PC-9 (cell line): ENCODE data around the gene CRYBB3. TPM values are rescaled to one million over a fixed set of nuclear protein-coding genes. Genes with fewer than 3 reads are reported as not detected.

Experiments
- BruUV-seq: library from RNA; stranded (reverse); fragments of 400-500 nt; replicated peaks from 2 replicates; lab custom pipeline; 2021; lab: Mats Ljungman, UMichigan
- CTCF ChIA-PET: fragments of 300-600 bp; sonication (Branson Sonifier 250); formaldehyde crosslinking; loops from one replicate; lab custom pipeline; 2022; ENCODE audit warnings: antibody characterized with exemption; lab: Charles Lee
- POLR2A ChIA-PET: fragments of 300-600 bp; sonication (Branson Sonifier 250); formaldehyde crosslinking; loops from one replicate; lab custom pipeline; 2022; ENCODE audit warnings: antibody characterized with exemption; ENCODE audit not compliant: unreplicated experiment; lab: Charles Lee
- DNase-seq, 2 experiments: peaks; one replicate each; pipeline versions ENCODE4 v3.0.0 to v3.0.0-alpha.2; 2015 to 2022; ENCODE audit warnings: mixed read lengths in 1 of 2
- H2AFZ ChIP-seq: fragments of 200-600 bp; sonication (generic); 2 replicates; pipeline ENCODE4 v1.8.1; 2017; ENCODE audit warnings: antibody characterized with exemption
- H3F3A ChIP-seq: fragments of 200-600 bp; sonication (generic); 2 replicates; pipeline ENCODE4 v1.8.1; 2017; ENCODE audit warnings: antibody characterized with exemption, mild to moderate bottlenecking, low read depth; ENCODE audit not compliant: insufficient read depth
- H3K27ac ChIP-seq: fragments of 200-600 bp; sonication (generic); 2 replicates; pipeline ENCODE4 v1.6.1; 2016; ENCODE audit warnings: mixed run types
- H3K27me3 ChIP-seq: fragments of 200-600 bp; sonication (generic); 2 replicates; pipeline ENCODE4 v1.6.1; 2016; ENCODE audit warnings: low read depth, mixed run types; ENCODE audit not compliant: insufficient read depth
- H3K36me3 ChIP-seq: fragments of 200-600 bp; sonication (generic); 2 replicates; pipeline ENCODE4 v1.6.1; 2016; ENCODE audit warnings: low read depth, mixed run types
- H3K4me1 ChIP-seq: fragments of 200-600 bp; sonication (generic); replicated peaks from 2 replicates; pipeline ENCODE4 v1.6.1; 2016; ENCODE audit warnings: mixed run types; ENCODE audit not compliant: insufficient read depth
- H3K4me2 ChIP-seq: fragments of 200-600 bp; sonication (generic); 2 replicates; pipeline ENCODE4 v1.6.1; 2017; ENCODE audit warnings: mixed run types
- H3K4me3 ChIP-seq: fragments of 200-600 bp; sonication (generic); 2 replicates; pipeline ENCODE4 v1.6.1; 2016; ENCODE audit warnings: mixed run types
- H3K79me2 ChIP-seq: fragments of 200-600 bp; sonication (generic); 2 replicates; pipeline ENCODE4 v1.6.1; 2017; ENCODE audit warnings: low read depth, mixed run types
- H3K9me2 ChIP-seq: fragments of 200-600 bp; sonication (generic); 2 replicates; pipeline ENCODE4 v1.8.1; 2017; ENCODE audit warnings: mild to moderate bottlenecking; ENCODE audit not compliant: insufficient read depth
- H3K9me3 ChIP-seq: fragments of 200-600 bp; sonication (generic); 2 replicates; pipeline ENCODE4 v1.8.1; 2016; ENCODE audit warnings: low read depth; ENCODE audit not compliant: insufficient read depth
- H4K20me1 ChIP-seq: fragments of 200-600 bp; sonication (generic); 2 replicates; pipeline ENCODE4 v1.8.1; 2017; ENCODE audit not compliant: insufficient read depth
- CTCF ChIP-seq: fragments of 200-600 bp; sonication (generic); conservative IDR thresholded peaks from 2 replicates; pipeline ENCODE4 v1.6.1; 2017; ENCODE audit warnings: mixed run types, antibody characterized with exemption, mild to moderate bottlenecking, moderate library complexity
- EZH2 ChIP-seq: fragments of 200-600 bp; sonication (generic); IDR thresholded peaks from 2 replicates; pipeline ENCODE4 v1.8.0; 2017; ENCODE audit warnings: antibody characterized with exemption, low read depth
- intact Hi-C: fragments of 100-400 bp; cut with micrococcal nuclease; formaldehyde crosslinking; loops from one replicate; pipeline ENCODE4 v1.10.0; 2022; ENCODE audit not compliant: unreplicated experiment
- total RNA-seq: library from RNA; stranded (reverse); gene quantifications from 2 replicates; pipeline ENCODE4 v1.2.3, GENCODE V29; 2021

Gene CRYBB3
- total RNA-seq, 1 experiment from 2014 or later, result 0.85 TPM

DNA sequence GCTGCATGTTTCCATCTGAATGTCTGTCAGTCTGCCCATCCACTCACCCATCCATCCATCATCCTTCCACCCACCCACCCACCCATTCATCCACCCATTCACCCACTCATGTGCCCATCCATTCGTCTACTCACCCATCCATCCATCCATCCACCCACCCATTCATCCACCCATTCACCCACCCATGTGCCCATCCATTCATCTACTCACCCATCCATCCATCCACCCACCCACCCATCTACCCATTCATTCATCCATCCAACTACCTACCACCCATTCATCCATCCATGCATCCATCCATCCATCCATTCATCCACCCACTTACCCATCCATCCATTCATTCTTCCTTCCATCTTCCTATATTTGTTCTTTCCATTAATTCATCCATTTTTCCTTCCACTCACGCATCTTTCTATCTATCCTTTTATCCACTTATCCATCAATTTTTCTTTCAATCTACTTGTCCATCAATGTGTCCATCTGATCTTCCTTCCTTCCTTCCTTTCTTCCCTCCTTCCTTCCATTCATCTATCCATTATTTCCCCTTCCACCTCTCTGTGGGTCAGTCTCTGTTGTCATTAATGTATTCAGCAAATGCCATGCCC, 8.0 kb downstream of the CRYBB3 start:
- Histone ChIP-seq H3K9me2 (no peaks in the 10 kb centered on the region), H3K36me3 (no peaks in the 10 kb centered on the region), H3K27me3 (no peaks in the 10 kb centered on the region), H3K9me3 (no peaks in the 10 kb centered on the region), H3K4me1 (no peaks in the 10 kb centered on the region), H3F3A (no peaks in the 10 kb centered on the region), H3K27ac (no peak overlapping the region), H3K4me2 (no peak overlapping the region), H3K79me2 (no peaks in the 10 kb centered on the region), H3K4me3 (no peak overlapping the region), H2AFZ (no peak overlapping the region), H4K20me1 (peaks cover 1% of the 10 kb centered on the region; the same call in 1 of the 2 replicates)
- TF ChIP-seq CTCF (no peak), EZH2 (no peak)
- POLR2A ChIA-PET, result no interaction called here
- no peak for DNase-seq
- BruUV-seq, result no TSS peak
- CTCF ChIA-PET, result no interaction called here
- intact Hi-C loops, result loop anchor here (10.0 kb wide), 1 partner anchor 567 kb away; no protein-coding TSS in a partner anchor

- intact Hi-C loops, result loop anchor here (10.0 kb wide), 1 partner anchor 566 kb away; no protein-coding TSS in a partner anchor
- H3K4me3 ChIP-seq, result no peak overlapping the region
- POLR2A ChIA-PET, result no interaction called here
Observed at GRCh38 chr22:25208328-25208727, 8.7 kb downstream of the CRYBB3 start.

DNA sequence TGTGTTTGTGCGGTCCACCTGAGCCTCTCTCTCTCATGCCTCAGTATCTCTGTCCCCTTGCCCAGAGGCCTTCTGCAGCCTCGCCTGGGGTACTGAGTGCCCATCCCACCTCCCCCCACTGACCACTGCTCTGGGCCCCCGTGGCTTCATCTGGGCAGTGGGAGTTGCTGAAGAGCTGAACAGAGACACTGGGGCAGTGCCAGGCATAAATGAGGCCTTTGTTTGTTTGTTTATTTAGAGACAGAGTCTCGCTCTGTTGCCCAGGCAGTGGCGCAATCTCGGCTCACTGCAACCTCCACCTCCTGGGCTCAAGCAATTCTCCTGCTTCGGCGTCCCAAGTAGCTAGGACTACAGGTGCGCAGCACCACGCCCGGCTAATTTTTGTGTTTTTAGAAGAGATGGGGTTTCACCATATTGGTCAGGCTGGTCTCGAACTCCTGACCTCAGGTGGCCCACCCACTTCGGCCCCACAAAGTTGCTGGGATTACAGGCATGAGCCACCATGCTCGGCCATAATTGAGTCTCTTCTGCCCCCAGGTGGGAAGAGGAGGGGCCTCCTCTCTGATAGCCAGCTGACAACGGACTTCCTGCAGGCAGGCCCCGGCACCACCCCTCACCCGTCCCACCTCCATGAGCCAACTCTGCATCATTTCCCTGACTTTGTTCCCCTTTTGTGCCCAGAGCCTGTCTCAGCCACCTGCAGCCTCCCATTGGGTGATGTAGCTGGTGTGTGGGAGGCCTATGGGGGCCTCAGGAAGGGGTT, 9.3 kb downstream of the CRYBB3 start:
- Histone ChIP-seq H2AFZ (no peak overlapping the region), H3K4me2 (no peak overlapping the region), H3K9me2 (no peaks in the 10 kb centered on the region), H3K4me1 (no peaks in the 10 kb centered on the region), H3K27ac (no peak overlapping the region), H3F3A (no peaks in the 10 kb centered on the region), H3K4me3 (no peak overlapping the region), H4K20me1 (no peaks in the 10 kb centered on the region), H3K9me3 (no peaks in the 10 kb centered on the region), H3K79me2 (no peaks in the 10 kb centered on the region), H3K27me3 (no peaks in the 10 kb centered on the region), H3K36me3 (no peaks in the 10 kb centered on the region)
- no TSS peak for BruUV-seq
- ChIA-PET POLR2A (no interaction called here), CTCF (no interaction called here)
- DNase-seq, result no peak
- TF ChIP-seq CTCF (no peak), EZH2 (no peak)
- intact Hi-C loops, result loop anchor here (10.0 kb wide), 1 partner anchor 566 kb away; no protein-coding TSS in a partner anchor

More at GRCh38 chr22:25208328-25208727, 8.7 kb downstream of the CRYBB3 start:
- H3K27ac ChIP-seq, result no peak overlapping the region
- CTCF ChIA-PET, result no interaction called here
- H3K4me1 ChIP-seq, result no peaks in the 10 kb centered on the region
- no peak overlapping the region for H2AFZ ChIP-seq
- H3K36me3 ChIP-seq, result no peaks in the 10 kb centered on the region
- BruUV-seq, result no TSS peak
- no peak overlapping the region for H3K4me2 ChIP-seq
- no peak for DNase-seq
- H3K79me2 ChIP-seq, result no peaks in the 10 kb centered on the region
- H3K9me2 ChIP-seq, result no peaks in the 10 kb centered on the region
- H3K9me3 ChIP-seq, result no peaks in the 10 kb centered on the region
- no peaks in the 10 kb centered on the region for H3K27me3 ChIP-seq
- H3F3A ChIP-seq, result no peaks in the 10 kb centered on the region
- no peak for TF ChIP-seq EZH2
- TF ChIP-seq CTCF, result no peak
- no peaks in the 10 kb centered on the region for H4K20me1 ChIP-seq
